HG03097 (cell line): ENCODE data around the gene MRGPRX1.
"Not testable (repeated sequence)": the region's sequence is repeated elsewhere in the genome, so short reads cannot be mapped to it uniquely, and the experiment has no call there.

Experiments
- ATAC-seq: cut with Tn5 transposase; IDR thresholded peaks from one replicate; pipeline ENCODE4 v1.9.1; 2021; ENCODE audit not compliant: unreplicated experiment, low FRiP score

MRGPRX1 gene

DNA sequence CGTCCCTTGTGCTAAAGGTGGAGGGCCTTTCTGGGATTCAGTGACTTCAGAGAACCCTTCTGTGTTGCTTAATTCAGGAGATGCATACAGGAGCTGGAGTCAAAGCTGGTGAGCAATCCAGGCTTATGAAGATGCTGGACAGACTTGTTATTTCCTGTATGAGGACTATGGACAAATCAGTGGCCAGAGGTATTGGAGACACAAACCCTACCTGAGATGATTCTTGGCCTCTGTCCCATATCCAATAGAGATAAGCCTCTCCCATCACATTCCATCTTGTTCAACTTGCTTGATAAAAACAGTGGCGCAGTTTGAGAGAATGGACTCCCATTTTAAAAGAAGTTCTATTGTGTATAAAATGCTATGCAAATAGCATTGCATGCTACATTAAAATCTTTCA, at the start of gene MRGPRX1:
TSS of gene MRGPRX1 (minus strand) at position 101 of the 400 bp plus-strand sequence. CDS start 4,630 bp downstream, outside the sequence.
- no peak for ATAC-seq

DNA sequence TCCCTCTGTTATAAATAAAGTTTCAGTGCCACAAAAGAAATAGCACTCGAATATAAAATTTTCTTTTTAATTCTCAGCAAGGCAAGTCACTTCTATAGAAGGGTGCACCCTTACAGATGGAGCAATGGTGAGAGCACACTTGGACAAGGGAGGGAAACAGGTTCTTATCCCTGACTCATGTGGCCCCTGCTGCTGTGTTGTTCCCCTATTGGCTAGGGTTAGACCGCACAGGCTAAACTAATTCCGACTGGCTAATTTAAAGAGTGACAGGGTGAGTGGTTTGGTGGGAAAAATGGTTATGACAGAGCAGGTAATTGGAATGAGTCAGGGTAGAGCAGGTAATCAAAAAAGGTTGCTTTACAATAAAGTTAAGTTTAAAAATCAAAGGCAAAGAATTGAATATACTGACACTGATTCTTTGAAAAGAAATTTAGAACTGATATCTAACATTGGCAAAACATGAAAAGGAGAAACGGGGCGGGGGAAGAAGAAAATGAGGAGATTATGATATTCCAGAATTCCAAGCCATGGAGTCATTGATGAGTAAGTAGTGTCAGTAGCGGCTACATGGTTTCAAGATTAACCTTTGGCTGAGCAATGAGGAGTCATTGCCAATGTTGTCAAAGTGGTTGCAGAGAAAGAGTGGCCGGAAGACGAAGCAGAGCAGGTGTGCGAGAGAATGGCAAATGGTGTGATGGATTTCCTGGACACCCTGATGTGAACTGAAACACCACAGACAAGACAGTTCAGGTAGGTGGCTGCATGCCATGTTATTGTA, 48.4 kb upstream of the MRGPRX1 start:
- ATAC-seq: no peak

DNA sequence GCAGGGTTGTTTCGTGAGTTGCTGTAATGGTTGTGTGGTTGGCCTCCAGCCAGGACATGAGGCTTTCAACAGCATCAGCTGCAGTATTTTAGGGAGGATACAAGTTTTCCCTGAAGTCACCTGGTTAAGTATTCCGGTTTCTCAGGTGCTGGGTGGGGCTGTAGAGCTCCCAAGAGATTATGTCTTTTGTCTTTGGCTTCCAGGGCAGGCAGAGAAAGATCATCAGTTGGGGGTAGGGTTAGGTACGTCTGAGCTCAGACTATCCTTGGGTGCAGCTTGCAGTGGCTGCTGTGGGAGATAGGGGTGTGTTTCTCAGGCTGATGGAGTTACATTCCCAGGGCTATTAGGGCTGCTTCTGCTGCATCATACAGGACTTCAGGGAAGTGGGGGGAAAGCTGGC, 47.5 kb upstream of the MRGPRX1 start:
- no peak for ATAC-seq

DNA sequence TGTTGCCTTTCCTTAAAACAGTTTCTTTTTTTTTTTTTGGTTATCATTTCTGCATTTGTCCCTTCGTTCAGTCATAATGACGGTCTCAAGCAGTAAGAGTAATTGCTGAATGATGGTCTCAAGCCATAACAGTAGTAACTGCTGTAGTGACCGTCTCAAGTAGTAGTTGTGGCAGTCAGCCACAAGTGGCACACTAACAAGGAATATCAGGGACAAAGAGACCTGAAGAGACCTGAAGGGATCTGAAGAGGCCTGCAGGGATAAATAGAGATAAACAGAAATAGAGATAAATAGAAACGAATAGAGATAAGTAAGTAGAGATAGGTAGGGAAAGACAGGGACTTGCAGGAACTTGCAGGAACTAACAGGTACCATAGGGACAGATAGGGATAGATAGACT, 42.7 kb upstream of the MRGPRX1 start:
- ATAC-seq: no peak

DNA sequence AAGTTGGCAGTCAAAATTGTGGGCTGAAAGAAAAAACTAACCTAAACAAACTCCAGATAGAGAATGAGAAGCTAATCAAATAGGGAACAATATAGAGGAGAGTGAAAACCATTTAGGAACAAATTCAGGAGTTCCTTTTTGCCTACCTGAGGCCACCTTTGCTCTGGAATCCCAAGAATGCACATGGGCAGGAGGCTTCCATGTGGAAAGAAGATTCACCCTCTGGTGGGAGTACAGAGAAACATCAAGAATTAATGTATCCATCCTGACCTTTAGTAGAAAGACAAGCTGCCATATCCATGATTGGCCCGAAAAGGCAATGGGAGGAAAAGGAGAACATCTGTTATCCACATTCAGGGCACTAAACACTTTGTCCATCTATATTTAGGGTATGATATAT, 35.0 kb upstream of the MRGPRX1 start:
- ATAC-seq: no peak

DNA sequence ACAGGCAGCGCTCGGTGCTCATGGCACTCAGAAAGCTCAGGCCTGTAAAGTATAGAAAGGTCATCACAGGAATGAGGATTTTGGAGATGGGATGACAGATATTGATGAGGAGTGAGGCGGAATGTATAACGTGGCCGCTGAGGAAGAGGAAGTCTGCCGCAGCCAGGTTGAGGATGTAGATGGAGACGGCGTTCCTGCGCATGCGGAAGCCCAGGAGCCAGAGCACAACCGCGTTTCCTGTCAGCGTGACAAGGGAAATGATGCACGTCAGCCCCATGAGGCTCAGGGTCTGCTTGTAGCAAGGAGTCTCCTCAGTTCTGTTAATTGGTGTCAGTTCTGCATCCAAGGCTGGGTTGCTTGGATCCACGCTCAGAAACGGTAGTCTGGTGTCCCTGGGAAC, 33.1 kb upstream of the MRGPRX1 start:
- no peak for ATAC-seq

DNA sequence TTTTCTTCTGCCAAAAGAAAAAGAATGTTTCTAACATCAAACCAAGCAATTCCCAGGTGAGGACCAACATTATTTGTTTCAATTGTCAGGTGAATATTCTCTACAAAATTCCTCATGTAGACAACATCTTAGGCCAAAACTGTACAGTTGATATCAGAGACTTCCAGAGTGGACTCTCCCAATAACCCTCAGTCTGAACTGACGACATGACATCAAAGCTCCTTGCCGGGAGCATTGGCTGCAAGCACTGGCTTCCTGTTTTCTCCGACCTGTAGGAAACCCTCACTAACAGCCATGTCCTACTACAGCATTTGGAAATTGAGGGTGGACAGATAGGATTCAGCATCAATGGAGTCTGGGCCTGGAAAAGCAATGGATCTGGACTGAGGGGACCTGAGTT, 30.5 kb upstream of the MRGPRX1 start:
- no peak for ATAC-seq

DNA sequence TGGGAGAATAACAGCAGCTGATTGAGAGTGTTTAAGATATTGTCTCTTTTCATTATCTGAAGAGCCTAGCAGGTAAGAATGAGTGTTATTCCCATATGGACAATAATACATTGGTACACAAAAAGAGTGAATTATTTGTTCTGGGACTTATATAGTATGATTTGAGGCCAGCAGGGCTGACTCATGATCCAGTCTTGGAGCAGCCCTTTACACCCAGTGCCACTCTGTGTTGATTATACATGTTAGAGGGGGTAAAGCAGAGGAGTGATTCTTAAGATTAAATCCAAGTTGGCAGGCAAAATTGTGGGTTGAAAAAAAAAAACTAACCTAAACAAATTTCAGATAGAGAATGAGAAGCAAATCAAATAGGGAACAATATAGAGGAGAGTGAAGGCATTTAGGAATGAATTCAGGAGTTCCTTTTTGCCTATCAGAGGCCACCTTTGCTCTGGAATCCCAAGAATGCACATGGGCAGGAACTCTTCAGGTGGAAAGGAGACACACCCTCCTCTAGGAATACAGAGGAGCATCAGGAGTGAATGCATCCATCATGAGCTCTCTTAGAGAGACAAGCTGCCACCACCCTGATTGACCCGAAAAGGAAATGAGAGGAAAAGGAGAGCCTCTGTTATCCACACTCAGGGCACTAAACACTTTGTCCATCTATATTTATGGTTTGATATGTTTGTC, 19.2 kb upstream of the MRGPRX1 start:
- no peak for ATAC-seq

DNA sequence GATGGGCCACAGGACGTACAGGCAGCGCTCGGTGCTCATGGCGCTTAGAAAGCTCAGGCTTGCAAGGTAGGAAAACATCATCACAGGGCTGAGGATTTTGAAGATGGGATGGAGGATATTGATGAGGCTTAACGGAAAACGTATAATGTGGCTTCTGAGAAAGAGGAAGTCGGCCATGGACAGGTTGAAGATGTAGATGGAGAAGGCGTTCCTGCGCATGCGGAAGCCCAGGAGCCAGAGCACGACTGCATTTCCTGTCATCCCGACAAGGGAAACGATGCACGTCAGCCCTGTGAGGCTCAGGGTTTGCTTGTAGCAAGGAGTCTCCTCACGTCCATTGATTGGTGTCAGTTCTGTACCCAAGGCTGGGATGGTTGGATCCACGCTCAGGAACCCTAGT, 17.4 kb upstream of the MRGPRX1 start:
- ATAC-seq: no peak

DNA sequence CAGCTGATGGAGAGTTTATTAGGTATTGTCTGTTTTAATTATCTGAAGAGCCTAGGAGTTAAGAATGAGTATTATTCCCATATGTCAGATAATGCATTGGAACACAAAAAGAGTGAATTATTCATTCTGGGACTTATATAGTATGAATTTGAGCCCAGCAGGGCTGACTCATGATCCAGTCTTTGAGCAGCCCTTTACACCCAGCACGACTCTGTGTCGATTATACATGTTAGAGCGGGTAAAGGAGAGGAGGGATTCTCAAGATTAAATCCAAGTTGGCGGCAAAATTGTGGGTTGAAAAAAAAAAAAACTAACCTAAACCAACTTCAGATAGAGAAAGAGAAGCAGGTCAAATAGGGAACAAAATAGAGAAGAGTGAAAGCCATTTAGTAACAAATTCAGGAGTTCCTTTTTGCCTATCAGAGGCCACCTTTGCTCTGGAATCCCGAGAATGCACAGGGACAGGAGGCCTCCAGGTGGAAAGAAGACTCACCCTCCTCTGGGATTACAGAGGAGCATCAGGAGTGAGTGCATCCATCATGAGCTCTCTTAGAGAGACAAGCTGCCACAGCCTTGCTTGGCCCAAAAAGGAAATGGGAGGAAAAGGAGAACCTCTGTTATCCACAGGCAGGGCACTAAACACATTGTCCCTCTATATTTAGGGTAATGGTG, 3.1 kb downstream of the MRGPRX1 start:
- no peak for ATAC-seq

DNA sequence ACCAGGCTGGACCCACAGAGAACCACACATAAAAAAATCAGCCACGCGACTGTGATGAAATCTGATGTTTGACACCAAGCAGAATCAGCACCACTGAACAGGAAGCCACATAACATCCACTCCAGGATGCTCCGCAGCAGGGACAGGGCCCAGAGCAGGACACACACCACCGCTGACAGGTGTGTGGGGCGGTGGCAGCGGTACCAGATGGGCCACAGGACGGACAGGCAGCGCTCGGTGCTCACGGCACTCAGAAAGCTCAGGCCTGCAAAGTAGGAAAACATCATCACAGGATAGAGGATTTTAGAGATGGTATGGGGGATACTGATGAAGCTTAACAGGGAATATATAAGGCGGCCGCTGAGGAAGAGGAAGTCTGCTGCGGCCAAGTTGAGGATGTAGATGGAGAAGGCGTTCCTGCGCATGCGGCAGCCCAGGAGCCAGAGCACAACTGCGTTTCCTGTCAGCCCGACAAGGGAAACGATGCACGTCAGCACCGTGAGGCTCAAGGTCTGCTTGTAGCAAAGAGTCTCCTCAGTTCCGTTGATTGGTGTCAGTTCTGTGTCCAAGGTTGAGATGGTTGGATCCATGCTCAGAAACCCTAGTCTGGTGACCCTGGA, 4.9 kb downstream of the MRGPRX1 start:
- no peak for ATAC-seq

DNA sequence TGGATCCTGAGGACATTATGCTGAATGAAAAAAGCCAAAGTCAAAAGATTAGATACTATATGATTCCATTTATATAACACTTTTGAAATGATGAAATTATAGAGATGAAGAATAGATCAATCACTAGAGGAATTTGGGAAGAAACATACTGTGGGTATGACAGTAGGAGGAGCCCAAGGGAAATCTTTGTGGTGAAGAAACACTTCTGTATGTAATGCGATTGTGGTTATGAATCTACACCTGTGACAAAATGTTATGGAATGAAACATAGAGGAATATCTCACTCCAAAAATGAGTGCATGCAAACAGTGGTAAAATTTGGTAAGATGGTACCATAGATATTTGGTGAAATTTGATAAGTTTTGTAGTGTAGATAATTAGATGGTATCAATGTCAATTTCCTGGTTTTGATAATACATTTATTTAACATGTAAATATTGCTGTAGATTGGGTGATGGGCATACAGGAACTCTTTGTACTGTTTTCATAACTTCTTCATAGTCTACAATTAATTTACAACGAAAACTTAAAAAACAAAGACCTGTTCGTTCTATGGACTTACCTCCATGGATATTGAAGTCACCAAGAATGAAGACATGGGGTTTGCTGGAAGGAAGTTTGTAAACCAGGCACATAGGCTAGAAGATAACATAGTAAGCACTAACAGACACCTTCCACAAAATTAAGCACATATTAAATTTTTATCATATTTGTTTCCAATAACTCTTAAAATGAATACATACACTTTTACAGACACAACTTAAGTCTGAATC, 11.5 kb downstream of the MRGPRX1 start:
- ATAC-seq: no peak

DNA sequence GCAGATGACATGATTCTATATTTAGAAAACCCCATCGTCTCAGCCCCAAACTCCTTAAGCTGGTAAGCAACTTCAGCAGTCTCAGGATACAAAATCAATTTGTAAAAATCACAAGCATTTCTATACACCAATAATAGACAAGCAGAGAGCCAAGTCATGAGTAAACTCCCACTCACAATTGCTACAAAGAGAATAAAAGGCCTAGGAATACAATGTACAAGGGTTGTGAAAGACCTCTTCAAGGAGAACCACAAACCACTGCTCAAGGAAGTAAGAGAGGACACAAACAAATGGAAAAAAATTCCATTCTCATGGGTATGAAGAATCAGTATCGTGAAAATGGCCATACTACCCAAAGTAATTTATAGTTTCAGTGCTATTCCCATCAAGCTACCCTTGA, 13.8 kb downstream of the MRGPRX1 start:
- ATAC-seq: not testable (repeated sequence)

DNA sequence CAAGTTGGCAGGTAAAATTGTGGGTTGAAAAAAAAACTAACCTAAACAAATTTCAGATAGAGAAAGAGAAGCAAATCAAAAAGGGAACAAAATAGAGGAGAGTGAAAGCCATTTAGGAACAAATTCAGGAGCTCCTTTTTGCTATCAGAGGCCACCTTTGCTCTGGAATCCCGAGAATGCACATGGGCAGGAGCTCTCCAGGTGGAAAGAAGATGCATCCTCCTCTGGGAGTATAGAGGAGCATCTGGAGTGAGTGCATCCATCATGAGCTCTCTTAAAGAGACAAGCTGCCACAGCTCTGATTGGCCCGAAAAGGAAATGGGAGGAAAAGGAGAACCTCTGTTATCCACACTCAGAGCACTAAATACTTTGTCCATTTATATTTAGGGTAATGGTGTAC, 26.3 kb downstream of the MRGPRX1 start:
- ATAC-seq: no peak

DNA sequence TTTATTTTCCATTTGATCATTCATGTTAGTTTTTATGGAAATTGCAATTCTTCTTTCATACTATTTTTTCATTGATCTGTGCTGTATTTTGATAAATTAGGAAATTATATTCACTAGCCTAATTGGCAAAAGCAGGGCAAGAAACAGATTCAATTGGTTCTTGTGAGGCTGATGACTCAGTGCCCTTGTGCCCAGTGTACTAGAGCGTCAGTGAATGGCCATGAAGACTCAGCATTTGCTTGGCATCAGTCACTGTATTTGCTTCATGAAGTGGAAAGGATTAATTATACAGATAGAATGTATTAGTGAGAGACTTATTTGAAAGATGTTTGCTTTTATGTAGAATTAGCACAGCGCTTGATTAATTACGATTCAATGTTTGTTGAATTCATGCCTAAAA, 31.8 kb downstream of the MRGPRX1 start:
- no peak for ATAC-seq

DNA sequence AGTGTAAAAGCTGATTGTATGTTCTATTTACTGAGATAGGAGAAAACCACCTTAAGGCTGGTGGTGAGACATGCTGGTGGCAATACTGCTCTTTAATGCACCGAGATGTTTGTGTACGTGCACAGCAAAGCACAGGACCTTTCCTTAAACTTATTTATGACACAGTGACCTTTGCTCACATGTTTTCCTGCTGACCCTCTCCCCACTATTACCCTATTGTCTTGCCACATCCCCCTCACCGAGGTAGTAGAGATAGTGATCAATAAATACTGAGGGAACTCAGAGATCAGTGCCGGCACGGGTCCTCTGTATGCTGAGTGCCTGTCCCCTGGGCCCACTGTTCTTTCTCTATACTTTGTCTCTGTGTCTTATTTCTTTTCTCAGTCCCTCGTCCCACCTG, 38.6 kb downstream of the MRGPRX1 start:
- not testable (repeated sequence) for ATAC-seq

DNA sequence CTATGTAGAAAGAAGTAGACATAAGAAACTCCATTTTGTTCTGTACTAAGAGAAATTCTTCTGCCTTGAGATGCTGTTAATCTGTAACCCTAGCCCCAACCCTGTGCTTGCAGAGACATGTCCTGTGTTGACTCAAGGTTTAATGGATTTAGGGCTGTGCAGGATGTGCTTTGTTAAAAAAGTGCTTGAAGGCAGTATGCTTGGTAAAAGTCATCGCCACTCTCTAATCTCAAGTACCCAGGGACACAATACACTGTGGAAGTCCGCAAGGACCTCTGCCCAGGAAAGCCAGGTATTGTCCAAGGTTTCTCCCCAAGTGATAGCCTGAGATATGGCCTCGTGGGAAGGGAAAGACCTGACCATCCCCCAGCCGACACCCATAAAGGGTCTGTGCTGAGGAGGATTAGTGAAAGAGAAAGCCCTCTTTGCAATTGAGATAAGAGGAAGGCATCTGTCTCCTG, 39.0 kb downstream of the MRGPRX1 start:
- not testable (repeated sequence) for ATAC-seq

DNA sequence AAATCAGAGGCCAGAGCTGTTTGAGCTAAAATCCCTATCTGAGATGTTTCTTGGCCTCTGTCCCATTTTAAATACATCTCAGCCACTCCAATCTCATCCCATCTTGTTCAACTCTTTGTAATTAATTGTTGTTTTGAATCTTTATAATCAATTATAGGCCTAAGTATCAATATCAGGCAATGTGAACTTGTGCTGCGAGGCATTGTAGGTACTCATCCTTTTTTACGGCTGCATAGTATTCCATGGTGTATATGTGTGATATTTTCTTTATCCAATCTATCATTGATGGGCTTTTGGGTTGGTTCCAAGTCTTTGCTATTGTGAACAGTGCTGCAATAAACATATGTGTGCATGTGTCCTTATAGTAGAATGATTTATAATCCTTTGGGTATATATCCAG, 47.5 kb downstream of the MRGPRX1 start:
- not testable (repeated sequence) for ATAC-seq

DNA sequence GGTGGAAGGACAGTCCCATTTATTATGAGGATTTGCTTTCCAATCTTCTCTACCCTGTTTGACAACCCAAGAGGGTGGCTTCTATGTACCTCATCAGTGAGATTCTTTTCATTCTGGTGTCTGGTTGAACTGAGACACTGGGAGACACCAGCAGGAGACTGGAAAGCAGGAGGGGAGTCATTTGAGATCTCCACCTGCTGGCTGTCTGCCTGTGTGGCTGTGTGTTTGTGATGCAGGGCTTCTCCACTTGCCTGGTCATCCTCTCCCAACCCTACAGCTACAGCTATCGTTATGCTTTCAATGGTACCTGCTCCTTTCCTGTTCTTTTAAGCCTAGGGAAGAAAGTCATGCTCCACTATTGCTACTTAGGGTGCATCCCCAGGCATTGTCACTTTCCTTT, 48.6 kb downstream of the MRGPRX1 start:
- ATAC-seq: no peak
